Neuron (in vitro differentiated cells): ENCODE data around the gene ZP1.

ENCODE experiments used
- H2AFZ ChIP-seq: one replicate; pipeline ENCODE4 v1.6.1; 2013; ENCODE audit warnings: low read depth, mild to moderate bottlenecking, inconsistent platforms, low read length, moderate library complexity
- H3K27me3 ChIP-seq: one replicate; pipeline ENCODE4 v1.6.1; 2013; ENCODE audit warnings: low read length; ENCODE audit not compliant: insufficient read depth
- H3K36me3 ChIP-seq: one replicate; pipeline ENCODE4 v1.6.1; 2013; ENCODE audit warnings: low read length; ENCODE audit not compliant: insufficient read depth
- H3K4me1 ChIP-seq: one replicate; pipeline ENCODE4 v1.6.1; 2013; ENCODE audit warnings: low read length; ENCODE audit not compliant: insufficient read depth
- H3K4me3 ChIP-seq: 2 replicates; pipeline ENCODE4 v1.5.1; 2013; ENCODE audit warnings: mild to moderate bottlenecking, low read length, moderate library complexity
- H3K9me3 ChIP-seq: one replicate; pipeline ENCODE4 v1.6.1; 2013; ENCODE audit warnings: low read length

Gene ZP1

GRCh38 chr11:60858731-60859464 is 8.4 kb upstream of the ZP1 start:
- H2AFZ ChIP-seq = no peak overlapping the region
- H3K4me1 ChIP-seq = no peaks in the 10 kb centered on the region
- no peaks in the 10 kb centered on the region for H3K27me3 ChIP-seq
- no peaks in the 10 kb centered on the region for H3K9me3 ChIP-seq
- H3K36me3 ChIP-seq = no peaks in the 10 kb centered on the region
- H3K4me3 ChIP-seq = no peak overlapping the region

GRCh38 chr11:60859616-60860250 is 7.6 kb upstream of the ZP1 start:
- no peak overlapping the region for H3K4me3 ChIP-seq
- H3K27me3 ChIP-seq = no peaks in the 10 kb centered on the region
- no peaks in the 10 kb centered on the region for H3K36me3 ChIP-seq

GRCh38 chr11:60860943-60861342 is 6.4 kb upstream of the ZP1 start:
- Histone ChIP-seq H3K27me3 (no peaks in the 10 kb centered on the region), H3K36me3 (no peaks in the 10 kb centered on the region), H2AFZ (no peak overlapping the region), H3K9me3 (no peaks in the 10 kb centered on the region), H3K4me3 (no peak overlapping the region), H3K4me1 (no peaks in the 10 kb centered on the region)

More at GRCh38 chr11:60859616-60860250, 7.6 kb upstream of the ZP1 start:
- H2AFZ ChIP-seq = no peak overlapping the region
- no peaks in the 10 kb centered on the region for H3K9me3 ChIP-seq
- no peaks in the 10 kb centered on the region for H3K4me1 ChIP-seq

- Histone ChIP-seq H3K4me1 (no peaks in the 10 kb centered on the region), H3K36me3 (no peaks in the 10 kb centered on the region), H3K4me3 (no peak overlapping the region), H3K9me3 (no peaks in the 10 kb centered on the region), H2AFZ (no peak overlapping the region), H3K27me3 (peaks cover 6% of the 10 kb centered on the region)
Measured at GRCh38 chr11:60862171-60862570, 5.2 kb upstream of the ZP1 start.

- no peaks in the 10 kb centered on the region for H3K36me3 ChIP-seq
- H2AFZ ChIP-seq = no peak overlapping the region
- no peaks in the 10 kb centered on the region for H3K9me3 ChIP-seq
Measured at GRCh38 chr11:60863550-60864521, 3.5 kb upstream of the ZP1 start.

GRCh38 chr11:60864856-60865513 is 2.4 kb upstream of the ZP1 start:
- H3K4me1 ChIP-seq = no peaks in the 10 kb centered on the region
- no peak overlapping the region for H3K4me3 ChIP-seq
- no peak overlapping the region for H2AFZ ChIP-seq
- no peaks in the 10 kb centered on the region for H3K9me3 ChIP-seq
- H3K36me3 ChIP-seq = no peaks in the 10 kb centered on the region
- peaks cover 7% of the 10 kb centered on the region for H3K27me3 ChIP-seq

More at GRCh38 chr11:60863550-60864521, 3.5 kb upstream of the ZP1 start:
- Histone ChIP-seq H3K27me3 (peaks cover 7% of the 10 kb centered on the region), H3K4me1 (no peaks in the 10 kb centered on the region), H3K4me3 (no peak overlapping the region)

GRCh38 chr11:60867871-60868681 is 734 bp downstream of the ZP1 start:
- Histone ChIP-seq H3K4me1 (no peaks in the 10 kb centered on the region), H3K36me3 (no peaks in the 10 kb centered on the region), H3K4me3 (no peak overlapping the region), H3K9me3 (no peaks in the 10 kb centered on the region), H2AFZ (no peak overlapping the region), H3K27me3 (peaks cover 7% of the 10 kb centered on the region)

GRCh38 chr11:60868682-60869450 is 1.5 kb downstream of the ZP1 start:
- Histone ChIP-seq H3K4me1 (no peaks in the 10 kb centered on the region), H3K9me3 (no peaks in the 10 kb centered on the region), H3K4me3 (no peak overlapping the region), H2AFZ (no peak overlapping the region), H3K27me3 (peaks cover 7% of the 10 kb centered on the region), H3K36me3 (no peaks in the 10 kb centered on the region)

GRCh38 chr11:60869451-60869825 is 2.1 kb downstream of the ZP1 start:
- Histone ChIP-seq H3K4me3 (no peak overlapping the region), H3K36me3 (no peaks in the 10 kb centered on the region), H3K27me3 (peaks cover 7% of the 10 kb centered on the region), H3K4me1 (no peaks in the 10 kb centered on the region), H2AFZ (no peak overlapping the region), H3K9me3 (no peaks in the 10 kb centered on the region)

- H3K4me1 ChIP-seq = no peaks in the 10 kb centered on the region
- H2AFZ ChIP-seq = no peak overlapping the region
- H3K4me3 ChIP-seq = no peak overlapping the region
- H3K36me3 ChIP-seq = no peaks in the 10 kb centered on the region
- peaks cover 7% of the 10 kb centered on the region for H3K27me3 ChIP-seq
- no peaks in the 10 kb centered on the region for H3K9me3 ChIP-seq
Measured at GRCh38 chr11:60870276-60870675, 2.9 kb downstream of the ZP1 start.

GRCh38 chr11:60870733-60871377 is 3.5 kb downstream of the ZP1 start:
- Histone ChIP-seq H3K4me3 (no peak overlapping the region), H3K4me1 (no peaks in the 10 kb centered on the region), H3K27me3 (peaks cover 7% of the 10 kb centered on the region), H3K9me3 (no peaks in the 10 kb centered on the region), H2AFZ (no peak overlapping the region), H3K36me3 (no peaks in the 10 kb centered on the region)
